Heart left ventricle (tissue), 16 donors: ENCODE measurements around the gene DPF1. TPM values are rescaled to one million over a fixed set of nuclear protein-coding genes. Genes with fewer than 3 reads are reported as not detected.

Experiments
- ATAC-seq, 4 donors: fragments of 200-7000 bp; cut with Tn5 transposase; one replicate each; pipeline ENCODE4 v1.9.1; 2020 to 2022; ENCODE audit warnings: moderate library complexity in 4 of 4, mild to moderate bottlenecking in 3 of 4, moderate number of reproducible peaks in 1 of 4
- DNase-seq, 5 donors: peaks; one replicate each; pipeline ENCODE4 v3.0.0-alpha.2; 2020
- H3K27ac ChIP-seq, 12 donors: fragments of 200-600 bp; sonication (generic) in 4 of 12; one replicate each; pipeline versions ENCODE4 v1.5.0 to v1.8.0; 2016 to 2022; ENCODE audit warnings: mild to moderate bottlenecking in 2 of 12
- H3K27me3 ChIP-seq, 9 donors: fragments of 200-600 bp; sonication (generic) in 2 of 9; one replicate each; pipeline versions ENCODE4 v1.5.1 to v1.8.0; 2016 to 2022; ENCODE audit warnings: mild to moderate bottlenecking in 3 of 9
- H3K36me3 ChIP-seq, 9 donors: fragments of 200-600 bp; sonication (generic) in 2 of 9; one replicate each; pipeline versions ENCODE4 v1.5.0 to v1.8.0; 2018 to 2022; ENCODE audit warnings: mild to moderate bottlenecking in 2 of 9
- H3K4me1 ChIP-seq, 12 donors: fragments of 200-600 bp; sonication (generic) in 4 of 12; one replicate each; pipeline versions ENCODE4 v1.5.0 to v1.8.0; 2016 to 2022; ENCODE audit warnings: mild to moderate bottlenecking in 3 of 12
- H3K4me3 ChIP-seq, 12 donors: fragments of 200-600 bp; sonication (generic) in 4 of 12; one replicate each; pipeline versions ENCODE4 v1.5.0 to v1.8.0; 2017 to 2022; ENCODE audit warnings: mild to moderate bottlenecking in 9 of 12, moderate library complexity in 4 of 12
- H3K9me3 ChIP-seq, 12 donors: fragments of 200-600 bp; sonication (generic) in 4 of 12; one replicate each; pipeline versions ENCODE4 v1.5.0 to v1.8.0; 2016 to 2022; ENCODE audit warnings: mild to moderate bottlenecking in 1 of 12
- CTCF ChIP-seq, 12 donors: fragments of 200-600 bp; sonication (generic) in 4 of 12; IDR thresholded peaks; one replicate each; pipeline versions ENCODE4 v1.5.0 to v1.8.0; 2018 to 2022; ENCODE audit warnings: antibody characterized with exemption in 12 of 12, mild to moderate bottlenecking in 5 of 12
- POLR2A ChIP-seq, 2 donors: fragments of 450-650 bp; IDR thresholded peaks; one replicate each; pipeline ENCODE4 v1.6.1; 2017; ENCODE audit warnings: antibody characterized with exemption in 2 of 2, mild to moderate bottlenecking in 2 of 2, moderate library complexity in 2 of 2
- WGBS, 4 donors: extraction: QIAGEN DNeasy Blood & Tissue Kit in 2 of 4; methylation state at CpG; one replicate each; pipeline versions ENCODE4 v1.1.5 to v1.1.7; 2013 to 2018; 5-methylcytosine and 5-hydroxymethylcytosine counted together
- intact Hi-C, 10 donors: fragments of 100-400 bp; cut with DNase I; formaldehyde crosslinking; loops; one replicate each; pipeline versions ENCODE4 v1.11.1 to v1.14.2; 2022
- polyA plus RNA-seq, 2 donors: library from polyadenylated mRNA; stranded (reverse); fragments of 200-250 nt; gene quantifications; one replicate each; pipeline ENCODE4 v1.2.3, GENCODE V29; 2013
- total RNA-seq, 9 donors: library from RNA; depleted of rRNA in 2 of 9; stranded (reverse); fragments of >200 nt in 2 of 9; fragmentation: NEBNext Ultra II Directional in 3 of 9; extraction: Animal tissue kit (Norgen Biotek cat#: 25700) in 3 of 9; gene quantifications; one replicate each; pipeline versions ENCODE4 v1.1.0 to v1.2.4, GENCODE V29; 2016 to 2023
- donor health status: ischemic (EF 13 %, LVEDD 7.1; RV severe dilation, severe dysfunction).
- donor health status: healthy with polysubstance abuse.
- donor health status: DM: no; HTN: yes; CAD: no.
- donor health status: DM: no; HTN: no; CAD: no.
- donor health status: ischemic (EF 25% LVEDD 6.9; RV normal size, moderate dysfunction).
- donor health status: ischemic (EF 25% LVEDD 5.7; RV mildly dilated, moderate dysfunction).
- donor health status: healthy.
- donor health status: DM: yes; HTN: yes; CAD: no.
- donor health status: ischemic (EF 35%, LVEDD 5.7; RV mildly dilated, moderate dysfunction).
- donor health status: nonischemic (EF 11% LVEDD 7.7; RV severe dilation, severe dysfunction).
- donor health status: DM: yes; HTN: yes; CAD: no.
- donor health status: PGD.
- donor health status: ischemic (EF 29% LVEDD 5.4; RV normal size, mild dysfunction).
- donor health status: nonischemic (EF 23%, LVEDD 6.1; RV moderate dilation, normal function).

The DPF1 gene
- total and polyA plus RNA-seq, 11 donors = 0.11 to 1.2 (median 0.37) TPM; not detected in 2

- no peak for ATAC-seq
- no peaks in the 10 kb centered on the region for H3K27me3 ChIP-seq
- intact Hi-C loops = no loop called here
- no peaks in the 10 kb centered on the region for H3K4me1 ChIP-seq
- H3K36me3 ChIP-seq = peaks cover 0 to 47% (median 18%) of the 10 kb centered on the region in 9 donors
- H3K27ac ChIP-seq = no peak overlapping the region
- DNase-seq = no peak
- WGBS, 4 donors = 96 to 100% (median 97%) methylated on average over 6 to 7 of the region's 7 CpGs
- H3K9me3 ChIP-seq = peaks cover 0 to 15% (median 9%) of the 10 kb centered on the region in 12 donors
- no peak overlapping the region for H3K4me3 ChIP-seq
- TF ChIP-seq CTCF (IDR thresholded peaks at IDR 0.05) (no peak), POLR2A (IDR thresholded peaks at IDR 0.05) (no peak)
Measured at GRCh38 chr19:38162632-38163031, 61.4 kb downstream of the DPF1 start.

DNA sequence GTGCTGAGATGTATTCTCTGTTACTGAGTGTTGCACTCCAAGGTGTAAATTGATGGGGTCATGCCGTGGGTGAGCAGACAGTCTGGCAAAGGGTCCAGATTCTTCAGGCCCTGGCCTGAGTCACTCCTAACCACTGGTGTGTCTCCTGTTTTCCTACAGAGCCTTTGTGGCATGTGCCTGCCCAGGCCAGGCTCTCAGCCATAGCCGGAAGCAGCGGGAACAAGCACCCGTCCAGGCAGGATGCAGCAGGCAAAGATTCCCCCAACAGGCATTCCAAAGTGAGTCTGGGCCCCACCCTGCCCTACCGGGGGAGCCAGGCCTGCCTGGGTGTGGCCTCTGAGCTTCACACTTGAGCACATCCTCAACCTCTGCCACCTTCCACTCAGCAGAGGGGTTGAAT, 61.9 kb downstream of the DPF1 start:
- intact Hi-C loops = no loop called here
- ATAC-seq = no peak
- Histone ChIP-seq H3K27ac (no peak overlapping the region), H3K4me1 (no peaks in the 10 kb centered on the region), H3K36me3 (peaks cover 0 to 44% (median 18%) of the 10 kb centered on the region in 9 donors), H3K9me3 (peaks cover 0 to 15% (median 9%) of the 10 kb centered on the region in 12 donors), H3K27me3 (no peaks in the 10 kb centered on the region), H3K4me3 (no peak overlapping the region)
- 94 to 98% (median 96%) methylated on average over 5 of the region's 5 CpGs for whole genome bisulfite sequencing, 4 donors
- DNase-seq = no peak
- TF ChIP-seq POLR2A (IDR thresholded peaks at IDR 0.05) (no peak), CTCF (IDR thresholded peaks at IDR 0.05) (no peak)

Other genes starting within 250 kb of the DPF1 start
- gene PPP1R14A, start 32.2 kb upstream of the DPF1 start, total RNA-seq = 10 to 100 TPM; 13.0 to 88.5 (median 25.3) TPM
- 10 to 100 TPM; 18.2 to 83.1 TPM for gene PPP1R14A, start 32.2 kb upstream of the DPF1 start, polyA plus RNA-seq
- 10 to 100 TPM in 7 of 9 donors, 1 to 10 TPM in 2; 3.5 to 27.7 (median 15.9) TPM for gene SPINT2, start 40.4 kb upstream of the DPF1 start, total RNA-seq
- 10 to 100 TPM in 1 of 2 donors, 1 to 10 TPM in 1; 3.6 to 11.3 TPM for gene SPINT2, start 40.4 kb upstream of the DPF1 start, polyA plus RNA-seq
- gene C19orf33, start 80.0 kb upstream of the DPF1 start, total RNA-seq = 10 to 100 TPM in 5 of 9 donors, 1 to 10 TPM in 3, not detected in 1; 3.5 to 73.1 (median 11.5) TPM
- 10 to 100 TPM; 12.2 to 54.2 TPM for gene C19orf33, start 80.0 kb upstream of the DPF1 start, polyA plus RNA-seq
- gene YIF1B, start 91.7 kb upstream of the DPF1 start, total RNA-seq = 10 to 100 TPM; 26.4 to 47.4 (median 31.9) TPM
- gene YIF1B, start 91.7 kb upstream of the DPF1 start, polyA plus RNA-seq = 100 to 1,000 TPM in 1 of 2 donors, 10 to 100 TPM in 1; 39.2 to 113 TPM
- gene KCNK6, start 95.6 kb upstream of the DPF1 start, total RNA-seq = 10 to 100 TPM in 4 of 9 donors, 1 to 10 TPM in 5; 3.1 to 23.6 (median 8.5) TPM
- 1 to 10 TPM; 4.4 to 6.4 TPM for gene KCNK6, start 95.6 kb upstream of the DPF1 start, polyA plus RNA-seq
- gene CATSPERG, start 111.6 kb upstream of the DPF1 start, total RNA-seq = 1 to 10 TPM in 6 of 9 donors, under 1 TPM in 3; 0.19 to 3.0 (median 1.9) TPM
- gene CATSPERG, start 111.6 kb upstream of the DPF1 start, polyA plus RNA-seq = 1 to 10 TPM; 1.3 to 2.9 TPM
- gene PSMD8, start 150.3 kb upstream of the DPF1 start, total RNA-seq = 100 to 1,000 TPM; 237 to 690 (median 325) TPM
- gene PSMD8, start 150.3 kb upstream of the DPF1 start, polyA plus RNA-seq = 100 to 1,000 TPM; 186 to 663 TPM
- gene GGN, start 163.8 kb upstream of the DPF1 start, total RNA-seq = under 1 TPM in 5 of 9 donors, not detected in 4; 0.18 to 0.67 (median 0.31) TPM
- under 1 TPM; 0.15 to 0.42 TPM for gene GGN, start 163.8 kb upstream of the DPF1 start, polyA plus RNA-seq
- gene SPRED3, start 164.5 kb upstream of the DPF1 start, total RNA-seq = 1 to 10 TPM in 2 of 9 donors, under 1 TPM in 6, not detected in 1; 0.18 to 3.1 (median 0.72) TPM
- 1 to 10 TPM in 1 of 2 donors, under 1 TPM in 1; 0.30 to 1.3 TPM for gene SPRED3, start 164.5 kb upstream of the DPF1 start, polyA plus RNA-seq
- gene FAM98C, start 178.9 kb upstream of the DPF1 start, total RNA-seq = 10 to 100 TPM in 8 of 9 donors, 1 to 10 TPM in 1; 9.3 to 15.8 (median 11.9) TPM
- gene FAM98C, start 178.9 kb upstream of the DPF1 start, polyA plus RNA-seq = 10 to 100 TPM in 1 of 2 donors, 1 to 10 TPM in 1; 9.6 to 10.3 TPM
- gene RASGRP4, start 202.0 kb upstream of the DPF1 start, total RNA-seq = 1 to 10 TPM in 6 of 9 donors, under 1 TPM in 3; 0.51 to 6.7 (median 1.4) TPM
- gene RASGRP4, start 202.0 kb upstream of the DPF1 start, polyA plus RNA-seq = under 1 TPM; 0.61 to 0.91 TPM
- gene RYR1, start 209.5 kb upstream of the DPF1 start, total RNA-seq = 1 to 10 TPM in 5 of 9 donors, under 1 TPM in 4; 0.44 to 2.1 (median 1.4) TPM
- under 1 TPM; 0.61 to 0.72 TPM for gene RYR1, start 209.5 kb upstream of the DPF1 start, polyA plus RNA-seq